HG03342 (cell line): ENCODE measurements around the gene RGS16.

ENCODE experiments used
- ATAC-seq: cut with Tn5 transposase; IDR thresholded peaks from one replicate; pipeline ENCODE4 v1.9.1; 2021; ENCODE audit warnings: mild to moderate bottlenecking, moderate library complexity; ENCODE audit not compliant: unreplicated experiment

Gene RGS16

DNA sequence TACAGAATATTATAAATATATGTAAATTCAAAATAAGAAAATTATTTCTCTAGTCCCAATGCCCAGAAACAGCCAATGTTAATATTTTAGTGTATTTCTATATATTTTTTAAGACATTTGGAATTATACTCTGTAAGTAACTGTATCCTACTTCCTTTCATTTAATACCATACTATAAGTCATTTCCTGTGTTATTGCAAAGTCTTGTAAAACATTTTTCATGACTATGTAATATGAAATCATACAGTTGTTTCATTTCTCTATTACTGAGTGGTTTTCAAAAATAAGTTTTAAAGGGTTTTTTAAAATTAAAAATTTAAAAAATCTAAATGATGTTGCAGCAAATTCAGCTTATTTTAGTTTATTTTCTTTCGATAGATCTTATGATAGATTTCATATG lies 17.1 kb downstream of the RGS16 start:
- ATAC-seq = no peak

DNA sequence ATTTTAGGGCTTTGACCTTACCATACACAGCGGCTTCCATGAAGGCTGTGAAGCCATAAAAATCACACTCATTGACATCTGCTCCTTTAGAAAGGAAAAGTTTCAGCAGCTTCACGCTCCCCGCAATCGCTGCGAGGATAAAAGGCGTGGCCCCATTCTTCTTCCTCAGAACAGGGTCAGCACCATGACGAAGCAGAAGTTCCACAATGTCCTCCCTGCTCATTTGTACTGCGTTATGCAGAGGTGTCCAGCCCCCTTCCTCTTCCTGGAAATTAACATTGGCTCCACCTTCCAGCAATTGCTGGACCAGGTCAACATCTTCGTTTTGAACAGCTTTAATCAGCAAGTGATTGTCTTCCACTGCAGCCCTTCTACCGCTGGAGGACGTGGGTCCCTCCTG lies 17.8 kb downstream of the RGS16 start:
- no peak for ATAC-seq

DNA sequence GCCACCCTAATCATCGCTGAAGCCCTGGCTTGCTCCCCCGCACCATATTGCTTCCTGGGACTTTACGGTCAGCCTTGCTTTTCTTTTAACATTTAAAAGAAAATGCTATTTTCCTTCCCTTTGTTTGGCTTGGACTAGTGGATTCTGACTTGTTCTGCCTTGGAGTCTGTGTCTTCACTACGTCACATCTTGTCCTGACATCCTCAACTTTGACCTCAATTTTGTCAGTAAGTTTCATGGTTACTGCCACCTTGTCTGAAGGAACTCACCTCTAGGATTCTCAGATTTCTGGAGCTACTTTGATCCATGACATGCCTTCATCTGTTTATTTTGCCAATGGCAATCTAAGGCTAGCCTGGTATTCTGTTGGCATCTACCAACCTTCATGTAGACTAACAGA lies 19.4 kb downstream of the RGS16 start:
- no peak for ATAC-seq

DNA sequence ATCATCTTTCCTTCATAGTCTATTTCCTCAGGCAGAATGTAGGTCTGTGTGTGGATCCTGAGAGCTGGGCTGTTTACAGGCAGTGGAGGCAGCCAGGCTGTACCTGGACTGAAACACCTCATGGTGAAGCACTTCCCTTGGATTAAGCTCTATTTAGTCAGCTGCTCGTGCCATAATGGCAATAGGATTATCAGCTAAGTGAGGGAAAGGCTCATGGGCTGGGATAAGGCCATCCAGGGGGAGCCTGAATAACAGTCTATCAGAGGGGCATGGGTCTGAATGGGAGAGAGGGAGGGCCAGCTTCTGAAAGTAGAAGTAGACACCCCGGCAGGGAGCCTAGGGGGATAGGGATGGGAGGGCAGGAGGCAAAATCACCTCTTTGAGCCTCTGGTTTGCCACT lies 23.5 kb downstream of the RGS16 start:
- no peak for ATAC-seq

DNA sequence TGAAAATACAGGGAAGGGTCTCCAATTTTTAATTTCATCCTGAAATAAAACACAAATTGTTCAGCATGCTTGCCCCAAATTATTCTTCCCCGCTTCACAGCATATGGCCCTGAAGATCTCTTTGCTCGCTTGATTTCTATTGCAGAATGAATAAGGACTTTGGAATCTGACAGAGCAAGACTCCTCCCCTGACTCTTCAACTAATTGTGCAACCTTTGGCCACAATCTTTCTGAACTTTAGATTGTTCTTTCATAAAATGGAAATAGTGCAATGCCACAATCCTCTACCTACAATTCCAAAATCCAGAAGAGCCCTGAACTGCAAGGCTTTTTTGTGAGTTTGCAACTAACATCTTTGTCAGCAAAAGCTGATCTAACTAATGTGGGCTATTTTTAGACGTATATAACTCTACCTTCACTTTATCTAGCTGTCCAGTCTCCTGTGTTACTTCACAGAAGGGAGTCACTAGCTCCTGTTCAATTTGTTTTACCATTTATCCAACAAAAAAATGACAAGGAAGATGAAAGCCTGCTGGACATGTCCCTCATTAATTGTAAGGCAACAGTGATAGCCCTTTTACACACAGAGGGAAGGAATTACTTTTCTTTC lies 28.5 kb downstream of the RGS16 start:
- ATAC-seq = no peak

DNA sequence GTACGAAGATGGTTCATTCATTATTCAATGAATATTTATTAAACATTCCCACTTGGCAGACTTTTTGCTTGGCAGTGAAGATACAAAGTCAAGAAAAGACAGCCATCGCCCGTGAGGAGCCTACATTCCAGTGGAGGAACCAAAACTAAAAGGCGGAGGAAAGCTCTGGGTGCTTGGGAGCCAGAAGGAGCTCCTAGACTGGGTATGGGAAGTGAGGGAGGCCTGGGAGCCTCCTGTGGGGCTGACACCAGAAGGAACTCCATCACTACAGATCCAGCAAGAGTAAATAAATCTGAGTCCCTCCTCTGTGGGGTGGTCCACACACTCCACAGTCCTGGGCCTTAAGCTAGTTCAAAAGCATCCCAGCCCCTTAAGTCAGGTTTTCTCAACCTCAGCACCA lies 30.0 kb downstream of the RGS16 start:
- ATAC-seq = no peak

DNA sequence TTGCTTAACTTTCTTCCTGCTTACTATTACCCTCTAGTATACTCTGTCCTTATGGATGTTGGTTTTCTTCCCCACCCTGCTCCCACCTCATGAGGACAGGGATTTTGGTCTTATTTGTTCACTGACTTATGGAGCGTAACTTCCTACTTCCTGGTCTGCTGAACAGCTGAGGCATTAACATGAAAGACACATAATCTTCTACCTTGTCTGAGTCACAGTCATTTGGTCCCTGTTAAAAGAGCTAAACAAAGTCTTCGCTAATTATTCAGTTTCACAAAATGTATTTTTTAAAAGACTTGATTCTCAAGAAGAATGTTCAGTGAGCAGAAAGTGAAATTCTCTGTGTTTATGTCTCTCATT lies 33.6 kb downstream of the RGS16 start:
- no peak for ATAC-seq

DNA sequence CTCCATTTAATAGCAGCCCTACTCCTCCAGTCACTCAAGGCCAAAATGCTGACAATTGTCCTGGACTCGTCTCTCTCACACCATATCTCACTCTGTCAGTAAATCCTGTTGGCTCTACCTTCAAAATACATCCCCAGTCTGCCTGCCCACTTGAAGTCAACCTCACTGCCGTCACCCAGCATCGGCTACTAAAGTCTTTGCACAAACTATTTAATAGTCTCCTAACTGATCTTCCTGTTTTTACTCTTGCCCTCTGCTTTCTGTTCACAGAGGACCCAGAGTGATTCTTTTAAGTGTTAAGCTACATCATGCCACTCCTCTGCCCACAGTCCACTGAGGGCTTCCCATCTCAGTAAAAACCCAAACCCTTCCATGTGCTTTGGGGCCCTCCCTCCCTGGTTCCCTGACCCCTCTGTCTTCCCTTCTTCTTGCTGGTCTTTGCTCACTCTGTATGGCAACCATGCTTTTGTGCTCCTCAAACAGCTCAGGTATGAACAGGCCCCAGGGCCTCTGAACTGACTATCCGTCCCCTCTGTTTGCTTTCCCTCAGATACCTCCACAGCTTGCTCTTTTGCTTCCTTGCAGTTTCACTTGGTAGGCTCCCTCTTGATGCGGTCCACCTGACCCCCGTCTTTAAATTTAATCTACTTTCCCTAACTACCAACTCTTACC lies 34.1 kb downstream of the RGS16 start:
- no peak for ATAC-seq

DNA sequence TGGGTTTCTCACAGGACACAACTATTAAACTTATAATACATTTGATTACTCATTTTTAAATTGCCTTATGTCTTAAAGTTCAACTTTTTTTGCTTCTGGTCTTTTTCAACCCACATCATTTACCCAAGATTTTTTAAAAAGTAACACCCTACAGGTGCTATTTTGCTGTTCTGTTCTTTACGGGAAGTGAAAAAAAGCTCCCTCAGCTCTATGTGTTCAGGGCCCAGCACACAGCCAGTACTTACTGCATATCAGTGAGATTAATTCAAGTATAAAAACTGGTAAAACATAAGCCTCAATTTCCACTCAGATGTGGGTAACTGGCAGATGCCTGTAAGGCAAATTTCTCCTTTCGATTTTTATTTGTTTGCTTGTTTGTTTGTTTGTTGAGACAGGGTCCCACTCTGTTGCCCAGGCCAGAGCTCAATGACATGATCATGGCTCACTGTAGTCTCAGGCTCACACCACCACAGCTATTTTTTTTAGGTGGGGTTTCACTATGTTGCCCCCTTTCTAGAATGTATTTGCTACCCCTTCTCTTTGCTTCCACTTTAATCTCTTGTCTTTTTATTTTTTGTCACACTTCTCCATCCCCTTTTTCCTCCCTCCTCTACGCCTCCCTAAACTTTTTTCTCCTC lies 35.4 kb downstream of the RGS16 start:
- no peak for ATAC-seq

DNA sequence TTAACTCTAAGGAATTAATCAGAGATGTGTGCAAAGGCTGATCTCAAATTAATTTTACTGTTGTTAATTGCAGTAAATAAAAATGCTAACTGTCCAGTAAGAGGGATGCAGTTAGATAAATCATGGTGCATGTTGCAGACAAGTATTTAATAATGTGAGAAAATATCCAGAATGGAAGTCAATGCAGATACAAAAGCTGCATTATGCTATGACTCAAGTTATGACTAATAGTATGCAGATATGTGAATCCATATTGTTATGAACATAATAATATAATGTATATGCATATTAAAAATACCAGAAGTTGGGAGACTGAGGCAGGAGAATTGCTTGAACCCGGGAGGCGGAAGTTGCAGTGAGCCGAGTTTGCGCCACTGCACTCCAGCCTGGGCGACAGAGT lies 36.6 kb downstream of the RGS16 start:
- no peak for ATAC-seq

DNA sequence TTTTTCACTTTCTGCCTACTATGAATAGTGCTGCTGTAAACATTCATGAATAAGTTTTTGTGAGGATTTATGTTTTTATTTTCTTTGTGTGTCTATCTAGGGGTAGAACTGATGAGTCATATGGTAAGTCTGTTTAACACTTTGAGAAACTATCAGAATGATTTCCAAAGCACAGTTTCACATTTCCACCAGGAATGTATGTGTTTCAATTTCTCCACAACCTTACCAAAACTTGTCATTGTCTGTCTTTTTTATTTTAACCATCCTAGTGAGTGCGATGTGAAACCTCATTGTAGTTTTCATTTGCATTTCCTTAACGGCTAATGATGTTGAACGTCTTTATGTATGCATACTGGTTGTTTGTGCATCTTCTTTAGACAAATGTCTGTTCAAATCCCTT lies 38.7 kb downstream of the RGS16 start:
- ATAC-seq = no peak

DNA sequence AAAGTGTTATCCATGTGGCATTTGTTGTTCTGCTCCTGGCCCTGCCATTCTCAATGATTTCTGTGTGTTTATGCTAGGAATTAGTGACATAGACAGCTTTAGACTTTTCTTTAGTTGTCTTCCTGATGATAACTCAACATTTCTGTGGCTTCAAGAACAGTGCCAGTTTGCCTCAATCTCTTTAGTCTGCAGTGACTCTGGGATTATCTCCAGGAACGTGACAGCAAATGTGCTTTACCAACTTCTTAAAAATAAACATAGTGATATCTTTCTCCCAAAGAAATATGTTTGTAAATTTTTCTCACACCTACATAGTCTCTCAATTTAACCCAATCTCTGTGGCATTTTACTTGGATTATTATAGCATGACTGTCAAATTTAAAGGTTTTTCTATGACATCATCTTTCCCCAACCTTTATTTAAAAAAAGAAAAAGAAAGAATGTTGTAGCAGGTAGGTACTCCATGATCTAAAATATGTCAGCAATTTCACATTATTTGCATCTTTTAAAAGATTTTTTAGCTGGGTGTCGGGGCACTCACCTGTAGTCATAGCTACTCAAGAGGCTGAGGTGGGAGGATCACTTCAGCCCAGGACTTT lies 39.7 kb downstream of the RGS16 start:
- ATAC-seq = no peak

DNA sequence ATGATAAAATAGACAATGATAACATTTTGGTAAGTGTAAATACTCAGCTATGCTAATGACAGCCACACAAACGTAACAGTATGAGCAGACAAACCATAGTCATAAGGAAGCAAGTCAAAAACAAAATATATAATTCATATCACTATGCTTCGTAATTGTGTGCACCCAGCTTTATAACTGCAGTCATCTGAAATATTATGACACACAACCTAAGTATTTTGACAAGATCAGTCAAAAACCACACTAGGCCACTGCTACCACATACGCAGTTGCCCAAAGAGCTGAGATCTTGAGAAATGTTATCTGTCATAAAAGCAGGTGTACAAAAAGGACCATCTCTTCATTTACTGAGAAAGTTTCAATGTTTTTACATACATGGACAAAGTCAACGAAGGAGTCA lies 41.1 kb downstream of the RGS16 start:
- no peak for ATAC-seq

DNA sequence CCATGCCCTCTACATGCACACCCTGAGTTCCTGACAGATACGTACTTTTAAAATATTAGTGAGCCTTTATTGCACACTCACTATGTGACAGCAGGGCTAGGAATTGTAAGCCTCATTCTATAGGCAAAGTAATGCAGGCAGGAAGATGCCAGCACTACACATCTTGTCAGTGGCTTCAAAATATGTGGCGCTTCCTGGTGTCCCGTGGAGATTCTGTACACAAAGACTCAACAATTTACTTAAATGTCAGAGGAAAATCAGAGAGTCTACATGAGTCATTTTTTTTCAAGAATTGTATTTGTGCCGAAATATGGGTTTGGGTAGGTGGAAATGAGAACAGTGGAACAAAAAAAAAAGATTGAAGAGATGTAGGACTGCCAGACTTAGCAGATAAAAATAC lies 42.7 kb downstream of the RGS16 start:
- no peak for ATAC-seq

DNA sequence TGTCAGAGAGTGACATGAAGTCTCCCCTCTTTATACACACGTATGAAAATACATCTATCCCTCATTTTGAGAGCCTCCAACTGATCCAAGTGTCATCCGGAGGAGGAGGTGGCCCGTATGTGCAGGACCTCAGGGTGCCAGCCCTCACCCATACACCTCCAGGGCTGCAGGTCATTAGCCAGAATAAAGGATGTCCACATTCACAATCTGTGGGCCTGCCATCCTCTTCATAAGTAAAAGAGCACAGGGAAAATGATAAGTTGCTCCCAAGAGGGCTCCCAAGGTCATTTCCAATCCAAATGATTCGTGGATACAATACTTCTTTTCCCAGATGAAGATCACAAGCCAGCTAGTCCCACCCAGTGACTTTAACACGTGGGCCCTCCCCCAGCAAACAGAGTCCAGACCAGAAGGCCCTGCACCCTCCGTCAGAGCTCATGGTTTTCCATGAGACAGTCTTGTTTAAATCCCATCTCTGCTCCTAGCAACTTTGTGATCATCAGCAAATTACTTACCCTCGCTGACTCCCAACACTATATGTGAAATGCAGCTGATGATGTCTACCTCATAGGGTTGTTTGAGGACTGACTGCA lies 43.7 kb downstream of the RGS16 start:
- no peak for ATAC-seq

DNA sequence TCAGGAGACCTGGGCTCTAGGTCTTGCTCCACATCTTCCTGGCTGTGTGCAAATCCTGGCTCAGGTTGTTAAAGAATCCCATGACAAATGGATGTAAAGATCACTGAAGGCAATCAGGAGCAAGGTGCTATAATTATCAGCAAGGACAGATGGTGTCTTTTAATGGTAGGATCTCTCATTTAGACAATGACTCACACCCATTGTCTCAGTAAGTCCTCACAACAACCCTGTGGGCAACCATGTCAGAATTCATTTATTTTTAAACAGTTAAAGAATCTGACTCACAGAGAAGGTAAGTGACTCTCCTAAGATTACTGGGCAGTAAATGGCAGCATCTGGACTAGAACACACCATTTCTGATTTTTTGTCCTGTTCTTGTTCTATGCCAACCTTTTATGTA lies 47.9 kb downstream of the RGS16 start:
- ATAC-seq = no peak

DNA sequence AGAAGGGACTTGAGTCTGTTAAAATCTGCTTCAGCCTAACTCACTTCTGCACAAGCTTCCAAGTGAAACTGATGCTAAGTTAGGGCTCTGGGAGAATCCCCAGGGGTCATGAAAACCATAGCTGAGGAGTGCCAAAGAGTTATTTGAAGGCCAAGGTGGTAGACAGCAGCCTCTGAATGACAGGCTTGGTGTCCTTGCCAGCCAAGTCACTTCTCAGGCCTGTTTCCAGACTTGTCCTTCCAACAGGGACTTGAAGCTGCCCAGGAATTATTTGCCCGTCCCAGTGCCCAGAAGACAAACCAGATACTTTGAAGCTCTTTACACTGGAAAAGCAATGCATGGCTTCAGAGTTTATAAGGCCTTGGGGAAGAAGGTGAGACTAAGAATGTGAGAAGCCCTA lies 48.7 kb downstream of the RGS16 start:
- ATAC-seq = no peak

DNA sequence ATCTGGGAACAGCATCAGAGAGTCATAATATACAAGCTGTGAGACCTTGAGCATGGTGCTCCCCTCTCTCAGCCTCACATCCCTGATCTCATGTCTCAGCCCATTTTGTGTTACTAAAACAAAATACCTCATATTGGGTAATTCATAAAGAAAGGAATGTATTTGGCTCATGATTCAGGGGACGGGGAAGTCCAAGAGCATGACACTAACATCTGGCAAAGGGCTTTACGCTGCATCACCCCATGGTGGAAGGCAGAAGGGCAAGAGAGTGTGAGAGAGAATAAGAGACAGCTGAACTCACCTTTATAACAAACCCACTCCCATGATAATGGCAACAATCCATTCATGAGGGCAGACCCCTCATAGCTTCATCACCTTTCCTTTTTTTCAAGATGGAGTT lies 51.7 kb downstream of the RGS16 start:
- no peak for ATAC-seq

DNA sequence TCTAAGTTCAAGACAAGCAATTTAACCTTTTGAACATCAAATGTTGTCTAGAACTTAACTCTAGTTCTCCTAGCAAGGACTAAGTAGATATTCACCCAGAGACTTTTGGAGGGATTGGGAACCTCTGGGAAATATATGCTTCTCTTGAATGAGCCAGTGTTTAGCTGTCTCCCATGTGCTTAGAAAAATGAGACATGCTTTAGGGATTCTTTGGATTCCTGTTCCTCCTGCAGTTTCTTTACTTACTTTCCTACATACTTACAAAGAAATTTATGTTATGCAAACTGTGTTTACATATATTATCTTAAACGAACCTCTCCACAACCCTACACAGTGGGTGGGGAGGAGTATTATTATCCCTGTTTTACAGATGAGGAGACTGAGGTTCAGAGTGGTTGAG lies 54.4 kb downstream of the RGS16 start:
- ATAC-seq = no peak

DNA sequence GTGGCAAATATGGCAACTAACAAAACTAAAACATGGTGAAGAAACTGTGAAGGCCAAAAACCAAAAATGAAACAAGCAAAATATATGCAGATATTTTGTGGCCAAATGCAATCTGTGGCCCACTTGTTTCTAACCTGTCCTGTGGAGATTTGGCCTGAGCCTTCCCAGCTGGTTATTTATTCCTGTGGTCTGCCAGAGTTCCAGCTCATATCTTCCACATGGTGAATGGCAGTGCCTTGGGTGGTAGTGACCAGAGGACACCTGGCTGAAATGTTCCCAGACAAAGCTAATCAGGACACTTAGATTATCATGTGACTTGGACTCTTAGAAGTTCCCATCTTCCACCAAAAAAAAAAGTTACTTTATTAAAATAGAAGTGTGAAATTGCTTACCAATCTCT lies 54.8 kb downstream of the RGS16 start:
- no peak for ATAC-seq
